WTC11 (cell line): Measurements from ENCODE around the gene ZNF155. TPM values are rescaled to one million over a fixed set of nuclear protein-coding genes. Genes with fewer than 3 reads are reported as not detected.
"Not testable (repeated sequence)": the region's sequence is repeated elsewhere in the genome, so short reads cannot be mapped to it uniquely, and the experiment has no call there.

Experiments
- ATAC-seq: fragments of 200-7000 bp; cut with Tn5 transposase; 2 replicates; pipeline ENCODE4 v1.10.0; 2021; ENCODE audit warnings: mild to moderate bottlenecking, moderate library complexity
- CTCF ChIA-PET: fragments of 300-600 bp; sonication (Branson Sonifier 250); formaldehyde crosslinking; loops from one replicate; lab custom pipeline; 2021; ENCODE audit warnings: antibody characterized with exemption; lab: Charles Lee
- POLR2A ChIA-PET: fragments of 350-600 bp; sonication (Branson Sonifier 250); formaldehyde crosslinking; loops from one replicate; lab custom pipeline; 2021; ENCODE audit warnings: antibody characterized with exemption; lab: Charles Lee
- DNase-seq: peaks from one replicate; pipeline ENCODE4 v3.0.0; 2021; ENCODE audit warnings: low spot score
- H3K27ac Mint-ChIP-seq: 2 replicates; pipeline ENCODE4 v1.8.0; 2021; ENCODE audit warnings: mixed read lengths
- H3K27me3 Mint-ChIP-seq: 2 replicates; pipeline ENCODE4 v1.8.0; 2021; ENCODE audit warnings: low read depth, mild to moderate bottlenecking, moderate library complexity, mixed read lengths
- H3K36me3 Mint-ChIP-seq: 2 replicates; pipeline ENCODE4 v1.8.0; 2021; ENCODE audit warnings: mixed read lengths
- H3K4me1 Mint-ChIP-seq: 2 replicates; pipeline ENCODE4 v1.8.0; 2022; ENCODE audit warnings: mixed read lengths
- H3K4me3 Mint-ChIP-seq: 2 replicates; pipeline ENCODE4 v1.8.0; 2021; ENCODE audit warnings: mild to moderate bottlenecking, moderate library complexity, mixed read lengths
- H3K9me3 Mint-ChIP-seq: 2 replicates; pipeline ENCODE4 v1.8.0; 2021; ENCODE audit warnings: mixed read lengths
- CBFB ChIP-seq: sonication (generic); formaldehyde crosslinking; IDR thresholded peaks from 2 replicates; pipeline ENCODE4 v1.8.1; 2022; ENCODE audit warnings: mild to moderate bottlenecking, low read depth, missing genetic modification reagents
- ELF4 ChIP-seq: sonication (generic); formaldehyde crosslinking; IDR thresholded peaks from 2 replicates; pipeline ENCODE4 v1.8.1; 2022; ENCODE audit warnings: low read depth, mild to moderate bottlenecking, moderate library complexity, missing genetic modification reagents
- FOXJ3 ChIP-seq: sonication (generic); formaldehyde crosslinking; IDR thresholded peaks from 2 replicates; pipeline ENCODE4 v1.9.0; 2021; ENCODE audit warnings: missing genetic modification reagents, mild to moderate bottlenecking, borderline replicate concordance
- FOXP1 ChIP-seq: sonication (generic); formaldehyde crosslinking; IDR thresholded peaks from 2 replicates; pipeline ENCODE4 v1.8.0; 2022; ENCODE audit warnings: missing genetic modification reagents, mild to moderate bottlenecking, moderate library complexity, borderline replicate concordance
- GABPB1 ChIP-seq: sonication (generic); formaldehyde crosslinking; IDR thresholded peaks from 2 replicates; pipeline ENCODE4 v1.8.1; 2023; ENCODE audit warnings: mild to moderate bottlenecking, missing genetic modification reagents
- JAZF1 ChIP-seq: fragments of 250-450 bp; sonication (Bioruptor Pico); IDR thresholded peaks from 2 replicates; pipeline ENCODE4 v1.9.0; 2021; ENCODE audit warnings: moderate library complexity, mild to moderate bottlenecking, inconsistent platforms
- KAT7 ChIP-seq: sonication (generic); formaldehyde crosslinking; IDR thresholded peaks from 2 replicates; pipeline ENCODE4 v1.8.1; 2023; ENCODE audit warnings: missing genetic modification reagents, mild to moderate bottlenecking, borderline replicate concordance
- TEAD4 ChIP-seq: sonication (generic); formaldehyde crosslinking; IDR thresholded peaks from 2 replicates; pipeline ENCODE4 v1.8.0; 2022; ENCODE audit warnings: mild to moderate bottlenecking, missing genetic modification reagents
- TP53 ChIP-seq: sonication (generic); formaldehyde crosslinking; IDR thresholded peaks from 2 replicates; pipeline ENCODE4 v1.8.1; 2023; ENCODE audit warnings: mild to moderate bottlenecking, missing genetic modification reagents
- ZNF121 ChIP-seq: sonication (generic); formaldehyde crosslinking; IDR thresholded peaks from 2 replicates; pipeline ENCODE4 v1.8.0; 2023; ENCODE audit warnings: missing genetic modification reagents
- ZNF138 ChIP-seq: sonication (generic); formaldehyde crosslinking; conservative IDR thresholded peaks from 2 replicates; pipeline ENCODE4 v1.8.1; 2022; ENCODE audit warnings: mild to moderate bottlenecking, moderate library complexity, missing genetic modification reagents
- ZNF263 ChIP-seq: sonication (generic); formaldehyde crosslinking; IDR thresholded peaks from 2 replicates; pipeline ENCODE4 v1.8.1; 2022; ENCODE audit warnings: low read depth, mild to moderate bottlenecking, moderate library complexity, missing genetic modification reagents
- ZNF423 ChIP-seq: fragments of 250-450 bp; sonication (Bioruptor Pico); IDR thresholded peaks from 2 replicates; pipeline ENCODE4 v2.1.2; 2022; ENCODE audit warnings: mild to moderate bottlenecking, moderate library complexity
- total RNA-seq: library from RNA; stranded (reverse); gene quantifications from 3 replicates; pipeline ENCODE4 v1.2.3, GENCODE V29; 2021
- TF ChIP-seq, protein P1 (sequence below): sonication (generic); formaldehyde crosslinking; IDR thresholded peaks from 2 replicates; pipeline ENCODE4 v1.8.1; 2022; ENCODE audit warnings: low read depth, missing genetic modification reagents, borderline replicate concordance
- TF ChIP-seq, protein P2 (sequence below): sonication (generic); formaldehyde crosslinking; IDR thresholded peaks from 2 replicates; pipeline ENCODE4 v1.8.1; 2023; ENCODE audit warnings: mild to moderate bottlenecking, missing genetic modification reagents
- TF ChIP-seq, protein P3 (sequence below): sonication (generic); formaldehyde crosslinking; IDR thresholded peaks from 2 replicates; pipeline ENCODE4 v1.8.1; 2023; ENCODE audit warnings: mild to moderate bottlenecking, missing genetic modification reagents, borderline replicate concordance
- TF ChIP-seq, protein P4 (sequence below): sonication (generic); formaldehyde crosslinking; IDR thresholded peaks from 2 replicates; pipeline ENCODE4 v1.8.0; 2023; ENCODE audit warnings: missing genetic modification reagents
- TF ChIP-seq, protein P5 (sequence below): fragments of 250-450 bp; sonication (Bioruptor Pico); IDR thresholded peaks from 2 replicates; pipeline ENCODE4 v1.9.0; 2021; ENCODE audit warnings: mild to moderate bottlenecking, borderline replicate concordance

Gene ZNF155
- total RNA-seq, 1 experiment from 2014 or later = 10.2 TPM

DNA sequence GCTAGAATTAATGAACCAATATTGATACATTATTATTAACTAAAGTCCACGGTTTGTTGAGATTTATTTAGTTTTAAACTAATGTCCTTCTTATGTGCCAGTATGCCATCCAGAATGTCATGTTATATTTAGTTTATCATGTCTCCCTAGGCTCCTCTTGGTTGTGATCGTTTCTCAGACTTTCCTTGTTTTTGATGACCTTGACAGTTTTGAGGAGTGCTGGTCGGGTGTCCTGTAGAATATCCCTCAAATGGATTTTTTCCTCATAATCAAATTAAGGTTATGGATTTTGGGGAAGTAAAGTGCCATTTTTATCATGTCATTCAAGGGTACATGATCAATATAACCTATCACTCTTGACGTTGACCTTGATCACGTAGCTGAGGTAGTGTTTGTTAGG is 42.8 kb upstream of the ZNF155 start:
- DNase-seq (no peak), ATAC-seq (no peak)
- Mint-ChIP-seq H3K9me3 (peaks cover 73% of the 10 kb centered on the region), H3K27me3 (peaks cover 58% of the 10 kb centered on the region), H3K36me3 (peaks cover 6% of the 10 kb centered on the region), H3K4me1 (no peaks in the 10 kb centered on the region), H3K4me3 (no peak overlapping the region), H3K27ac (no peak overlapping the region)
- CTCF ChIA-PET = interaction anchor here (1.5 kb wide), 1 partner anchor 10 kb away, joined by 5 read pairs; the partner anchor contains the start of gene ZNF221
- TF ChIP-seq, protein P1, sequence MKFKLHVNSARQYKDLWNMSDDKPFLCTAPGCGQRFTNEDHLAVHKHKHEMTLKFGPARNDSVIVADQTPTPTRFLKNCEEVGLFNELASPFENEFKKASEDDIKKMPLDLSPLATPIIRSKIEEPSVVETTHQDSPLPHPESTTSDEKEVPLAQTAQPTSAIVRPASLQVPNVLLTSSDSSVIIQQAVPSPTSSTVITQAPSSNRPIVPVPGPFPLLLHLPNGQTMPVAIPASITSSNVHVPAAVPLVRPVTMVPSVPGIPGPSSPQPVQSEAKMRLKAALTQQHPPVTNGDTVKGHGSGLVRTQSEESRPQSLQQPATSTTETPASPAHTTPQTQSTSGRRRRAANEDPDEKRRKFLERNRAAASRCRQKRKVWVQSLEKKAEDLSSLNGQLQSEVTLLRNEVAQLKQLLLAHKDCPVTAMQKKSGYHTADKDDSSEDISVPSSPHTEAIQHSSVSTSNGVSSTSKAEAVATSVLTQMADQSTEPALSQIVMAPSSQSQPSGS (CRISPR knock-in tag) = no peak
- TF ChIP-seq, protein P2, sequence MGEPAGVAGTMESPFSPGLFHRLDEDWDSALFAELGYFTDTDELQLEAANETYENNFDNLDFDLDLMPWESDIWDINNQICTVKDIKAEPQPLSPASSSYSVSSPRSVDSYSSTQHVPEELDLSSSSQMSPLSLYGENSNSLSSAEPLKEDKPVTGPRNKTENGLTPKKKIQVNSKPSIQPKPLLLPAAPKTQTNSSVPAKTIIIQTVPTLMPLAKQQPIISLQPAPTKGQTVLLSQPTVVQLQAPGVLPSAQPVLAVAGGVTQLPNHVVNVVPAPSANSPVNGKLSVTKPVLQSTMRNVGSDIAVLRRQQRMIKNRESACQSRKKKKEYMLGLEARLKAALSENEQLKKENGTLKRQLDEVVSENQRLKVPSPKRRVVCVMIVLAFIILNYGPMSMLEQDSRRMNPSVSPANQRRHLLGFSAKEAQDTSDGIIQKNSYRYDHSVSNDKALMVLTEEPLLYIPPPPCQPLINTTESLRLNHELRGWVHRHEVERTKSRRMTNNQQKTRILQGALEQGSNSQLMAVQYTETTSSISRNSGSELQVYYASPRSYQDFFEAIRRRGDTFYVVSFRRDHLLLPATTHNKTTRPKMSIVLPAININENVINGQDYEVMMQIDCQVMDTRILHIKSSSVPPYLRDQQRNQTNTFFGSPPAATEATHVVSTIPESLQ = no peak
- TF ChIP-seq, protein P3, sequence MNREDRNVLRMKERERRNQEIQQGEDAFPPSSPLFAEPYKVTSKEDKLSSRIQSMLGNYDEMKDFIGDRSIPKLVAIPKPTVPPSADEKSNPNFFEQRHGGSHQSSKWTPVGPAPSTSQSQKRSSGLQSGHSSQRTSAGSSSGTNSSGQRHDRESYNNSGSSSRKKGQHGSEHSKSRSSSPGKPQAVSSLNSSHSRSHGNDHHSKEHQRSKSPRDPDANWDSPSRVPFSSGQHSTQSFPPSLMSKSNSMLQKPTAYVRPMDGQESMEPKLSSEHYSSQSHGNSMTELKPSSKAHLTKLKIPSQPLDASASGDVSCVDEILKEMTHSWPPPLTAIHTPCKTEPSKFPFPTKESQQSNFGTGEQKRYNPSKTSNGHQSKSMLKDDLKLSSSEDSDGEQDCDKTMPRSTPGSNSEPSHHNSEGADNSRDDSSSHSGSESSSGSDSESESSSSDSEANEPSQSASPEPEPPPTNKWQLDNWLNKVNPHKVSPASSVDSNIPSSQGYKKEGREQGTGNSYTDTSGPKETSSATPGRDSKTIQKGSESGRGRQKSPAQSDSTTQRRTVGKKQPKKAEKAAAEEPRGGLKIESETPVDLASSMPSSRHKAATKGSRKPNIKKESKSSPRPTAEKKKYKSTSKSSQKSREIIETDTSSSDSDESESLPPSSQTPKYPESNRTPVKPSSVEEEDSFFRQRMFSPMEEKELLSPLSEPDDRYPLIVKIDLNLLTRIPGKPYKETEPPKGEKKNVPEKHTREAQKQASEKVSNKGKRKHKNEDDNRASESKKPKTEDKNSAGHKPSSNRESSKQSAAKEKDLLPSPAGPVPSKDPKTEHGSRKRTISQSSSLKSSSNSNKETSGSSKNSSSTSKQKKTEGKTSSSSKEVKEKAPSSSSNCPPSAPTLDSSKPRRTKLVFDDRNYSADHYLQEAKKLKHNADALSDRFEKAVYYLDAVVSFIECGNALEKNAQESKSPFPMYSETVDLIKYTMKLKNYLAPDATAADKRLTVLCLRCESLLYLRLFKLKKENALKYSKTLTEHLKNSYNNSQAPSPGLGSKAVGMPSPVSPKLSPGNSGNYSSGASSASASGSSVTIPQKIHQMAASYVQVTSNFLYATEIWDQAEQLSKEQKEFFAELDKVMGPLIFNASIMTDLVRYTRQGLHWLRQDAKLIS (CRISPR knock-in tag) = no peak
- TF ChIP-seq GABPB1 = no peak
- TF ChIP-seq FOXP1 (CRISPR knock-in tag) = no peak
- TF ChIP-seq JAZF1 = no peak
- no peak for TF ChIP-seq ZNF138 (CRISPR knock-in tag)
- no peak for TF ChIP-seq ZNF423 (CRISPR knock-in tag)
- no peak for TF ChIP-seq FOXJ3 (CRISPR knock-in tag)
- TF ChIP-seq ZNF121 (CRISPR knock-in tag) = no peak
- no peak for TF ChIP-seq ELF4
- TF ChIP-seq, protein P4, sequence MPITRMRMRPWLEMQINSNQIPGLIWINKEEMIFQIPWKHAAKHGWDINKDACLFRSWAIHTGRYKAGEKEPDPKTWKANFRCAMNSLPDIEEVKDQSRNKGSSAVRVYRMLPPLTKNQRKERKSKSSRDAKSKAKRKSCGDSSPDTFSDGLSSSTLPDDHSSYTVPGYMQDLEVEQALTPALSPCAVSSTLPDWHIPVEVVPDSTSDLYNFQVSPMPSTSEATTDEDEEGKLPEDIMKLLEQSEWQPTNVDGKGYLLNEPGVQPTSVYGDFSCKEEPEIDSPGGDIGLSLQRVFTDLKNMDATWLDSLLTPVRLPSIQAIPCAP (CRISPR knock-in tag) = no peak
- TF ChIP-seq TP53 = no peak
- TF ChIP-seq TEAD4 (CRISPR knock-in tag) = no peak
- TF ChIP-seq KAT7 (CRISPR knock-in tag) = no peak
- no peak for TF ChIP-seq ZNF263 (CRISPR knock-in tag)
- TF ChIP-seq, protein P5, sequence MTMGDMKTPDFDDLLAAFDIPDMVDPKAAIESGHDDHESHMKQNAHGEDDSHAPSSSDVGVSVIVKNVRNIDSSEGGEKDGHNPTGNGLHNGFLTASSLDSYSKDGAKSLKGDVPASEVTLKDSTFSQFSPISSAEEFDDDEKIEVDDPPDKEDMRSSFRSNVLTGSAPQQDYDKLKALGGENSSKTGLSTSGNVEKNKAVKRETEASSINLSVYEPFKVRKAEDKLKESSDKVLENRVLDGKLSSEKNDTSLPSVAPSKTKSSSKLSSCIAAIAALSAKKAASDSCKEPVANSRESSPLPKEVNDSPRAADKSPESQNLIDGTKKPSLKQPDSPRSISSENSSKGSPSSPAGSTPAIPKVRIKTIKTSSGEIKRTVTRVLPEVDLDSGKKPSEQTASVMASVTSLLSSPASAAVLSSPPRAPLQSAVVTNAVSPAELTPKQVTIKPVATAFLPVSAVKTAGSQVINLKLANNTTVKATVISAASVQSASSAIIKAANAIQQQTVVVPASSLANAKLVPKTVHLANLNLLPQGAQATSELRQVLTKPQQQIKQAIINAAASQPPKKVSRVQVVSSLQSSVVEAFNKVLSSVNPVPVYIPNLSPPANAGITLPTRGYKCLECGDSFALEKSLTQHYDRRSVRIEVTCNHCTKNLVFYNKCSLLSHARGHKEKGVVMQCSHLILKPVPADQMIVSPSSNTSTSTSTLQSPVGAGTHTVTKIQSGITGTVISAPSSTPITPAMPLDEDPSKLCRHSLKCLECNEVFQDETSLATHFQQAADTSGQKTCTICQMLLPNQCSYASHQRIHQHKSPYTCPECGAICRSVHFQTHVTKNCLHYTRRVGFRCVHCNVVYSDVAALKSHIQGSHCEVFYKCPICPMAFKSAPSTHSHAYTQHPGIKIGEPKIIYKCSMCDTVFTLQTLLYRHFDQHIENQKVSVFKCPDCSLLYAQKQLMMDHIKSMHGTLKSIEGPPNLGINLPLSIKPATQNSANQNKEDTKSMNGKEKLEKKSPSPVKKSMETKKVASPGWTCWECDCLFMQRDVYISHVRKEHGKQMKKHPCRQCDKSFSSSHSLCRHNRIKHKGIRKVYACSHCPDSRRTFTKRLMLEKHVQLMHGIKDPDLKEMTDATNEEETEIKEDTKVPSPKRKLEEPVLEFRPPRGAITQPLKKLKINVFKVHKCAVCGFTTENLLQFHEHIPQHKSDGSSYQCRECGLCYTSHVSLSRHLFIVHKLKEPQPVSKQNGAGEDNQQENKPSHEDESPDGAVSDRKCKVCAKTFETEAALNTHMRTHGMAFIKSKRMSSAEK (CRISPR knock-in tag) = no peak
- no peak for TF ChIP-seq CBFB (CRISPR knock-in tag)
- POLR2A ChIA-PET = no interaction called here

DNA sequence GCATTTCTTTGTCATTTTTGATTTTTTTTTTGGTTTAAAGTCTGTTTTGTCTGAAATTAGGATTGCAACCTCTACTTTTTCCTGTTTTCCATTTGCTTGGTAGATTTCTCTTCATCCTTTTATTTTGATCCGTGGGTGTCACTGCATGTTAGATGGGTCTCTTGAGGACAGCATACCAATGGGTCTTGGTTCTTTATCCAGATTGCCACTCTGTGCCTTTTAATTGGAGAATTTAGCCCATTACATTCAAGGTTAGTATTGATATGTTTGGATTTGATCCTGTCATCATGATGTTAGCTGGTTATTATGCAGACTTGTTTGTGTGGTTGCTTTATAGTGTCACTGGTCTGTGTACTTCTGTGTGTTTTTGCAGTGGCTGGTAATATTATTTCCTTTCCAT is 36.6 kb upstream of the ZNF155 start:
- DNase-seq, ATAC-seq, POLR2A ChIA-PET, H3K4me1 Mint-ChIP-seq, CTCF ChIA-PET, H3K27ac Mint-ChIP-seq, H3K4me3 Mint-ChIP-seq: not testable (repeated sequence)
- H3K9me3 Mint-ChIP-seq = peaks cover 75% of the 10 kb centered on the region
- peaks cover 51% of the 10 kb centered on the region for H3K27me3 Mint-ChIP-seq
- peaks cover 19% of the 10 kb centered on the region for H3K36me3 Mint-ChIP-seq

DNA sequence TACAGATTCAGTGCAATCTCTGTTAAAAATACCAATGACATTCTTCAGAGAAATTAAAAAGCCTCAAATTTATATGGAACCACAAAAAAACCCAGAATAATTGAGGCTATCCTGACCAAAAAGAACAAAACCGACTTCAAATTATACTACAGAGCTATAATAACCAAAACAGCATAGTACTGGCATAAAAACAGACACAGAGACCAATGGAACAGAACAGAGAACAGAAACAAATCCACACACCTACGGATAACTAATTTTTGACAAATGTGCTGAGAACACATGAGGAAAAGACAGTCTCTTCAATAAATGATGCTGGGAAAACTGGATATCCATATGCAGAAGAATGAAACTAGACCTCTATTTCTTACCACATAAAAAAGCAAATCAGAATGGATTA is 34.2 kb upstream of the ZNF155 start:
- DNase-seq, H3K27ac Mint-ChIP-seq, H3K4me3 Mint-ChIP-seq, ATAC-seq, H3K4me1 Mint-ChIP-seq, POLR2A ChIA-PET: not testable (repeated sequence)
- Mint-ChIP-seq H3K9me3 (peaks cover 67% of the 10 kb centered on the region), H3K27me3 (peaks cover 43% of the 10 kb centered on the region), H3K36me3 (peaks cover 19% of the 10 kb centered on the region)
- CTCF ChIA-PET = interaction anchor here (1.8 kb wide), 1 partner anchor 15 kb away, joined by 20 read pairs; the partner anchor contains the start of gene ZNF45
